AG09309 (cell line): ENCODE data around the gene HSPBP1.

Experiments used
- DNase-seq: peaks from one replicate; pipeline ENCODE4 v3.0.0-alpha.2; 2010; ENCODE audit warnings: low read depth
- H3K4me3 ChIP-seq: 2 replicates; pipeline ENCODE4 v1.5.1; 2011; ENCODE audit warnings: mild to moderate bottlenecking, low read depth, low read length, moderate library complexity; ENCODE audit not compliant: control insufficient read depth
- CTCF ChIP-seq: IDR thresholded peaks from 2 replicates; pipeline ENCODE4 v1.5.1; 2011; ENCODE audit warnings: mild to moderate bottlenecking, low read depth, low read length, inconsistent platforms; ENCODE audit not compliant: insufficient read depth, control insufficient read depth; ENCODE audit errors: missing control alignments

HSPBP1 gene

GRCh38 chr19:55239004-55239403 lies 40.9 kb downstream of the HSPBP1 start:
- no peak for DNase-seq
- no peak overlapping the region for H3K4me3 ChIP-seq
- no peak for TF ChIP-seq CTCF

GRCh38 chr19:55238030-55238429 lies 41.9 kb downstream of the HSPBP1 start:
- no peak for DNase-seq
- no peak overlapping the region for H3K4me3 ChIP-seq
- TF ChIP-seq CTCF: no peak

- no peak for DNase-seq
- TF ChIP-seq CTCF: no peak
- no peak overlapping the region for H3K4me3 ChIP-seq
Measured at GRCh38 chr19:55232986-55233385, 46.9 kb downstream of the HSPBP1 start.

GRCh38 chr19:55232286-55232602 lies 47.7 kb downstream of the HSPBP1 start:
- no peak for DNase-seq
- TF ChIP-seq CTCF: no peak
- no peak overlapping the region for H3K4me3 ChIP-seq

- no peak for DNase-seq
- no peak overlapping the region for H3K4me3 ChIP-seq
- no peak for TF ChIP-seq CTCF
Measured at GRCh38 chr19:55231391-55232285, 48.3 kb downstream of the HSPBP1 start.

- no peak for DNase-seq
- TF ChIP-seq CTCF: no peak
Measured at GRCh38 chr19:55230780-55231179, 49.1 kb downstream of the HSPBP1 start.

More at GRCh38 chr19:55230780-55231179, 49.1 kb downstream of the HSPBP1 start:
- no peak overlapping the region for H3K4me3 ChIP-seq
